Jurkat, Clone E6-1 (cell line): ENCODE data around the gene CACHD1.

Experiments used
- DNase-seq: peaks from one replicate; pipeline ENCODE4 v3.0.0-alpha.2; 2011; ENCODE audit warnings: low read depth, low spot score
- H3K4me3 ChIP-seq: 2 replicates; pipeline ENCODE4 v1.5.1; 2011; ENCODE audit warnings: mild to moderate bottlenecking, low read length, control low read depth, moderate library complexity

The CACHD1 gene

GRCh38 chr1:64515427-64515826 lies 45.5 kb downstream of the CACHD1 start:
- no peak overlapping the region for H3K4me3 ChIP-seq
- DNase-seq = no peak

GRCh38 chr1:64516301-64516700 lies 46.4 kb downstream of the CACHD1 start:
- DNase-seq = no peak
- H3K4me3 ChIP-seq = no peak overlapping the region

- no peak for DNase-seq
- H3K4me3 ChIP-seq = no peak overlapping the region
These were observed 47.1 kb downstream of the CACHD1 start for GRCh38 chr1:64516803-64517568.

- DNase-seq = no peak
- no peak overlapping the region for H3K4me3 ChIP-seq
These were observed 47.7 kb downstream of the CACHD1 start for GRCh38 chr1:64517640-64518039.

- H3K4me3 ChIP-seq = no peak overlapping the region
- DNase-seq = no peak
These were observed 49.0 kb downstream of the CACHD1 start for GRCh38 chr1:64518692-64519481.

GRCh38 chr1:64519901-64520300 lies 50.0 kb downstream of the CACHD1 start:
- no peak overlapping the region for H3K4me3 ChIP-seq
- no peak for DNase-seq

- H3K4me3 ChIP-seq = no peak overlapping the region
- DNase-seq = no peak
These were observed 52.8 kb downstream of the CACHD1 start for GRCh38 chr1:64522740-64523139.

GRCh38 chr1:64523413-64524337 lies 53.7 kb downstream of the CACHD1 start:
- no peak overlapping the region for H3K4me3 ChIP-seq
- DNase-seq = no peak

GRCh38 chr1:64524614-64525013 lies 54.7 kb downstream of the CACHD1 start:
- no peak overlapping the region for H3K4me3 ChIP-seq

GRCh38 chr1:64525116-64525686 lies 55.3 kb downstream of the CACHD1 start:
- H3K4me3 ChIP-seq = no peak overlapping the region
- DNase-seq = no peak

More at GRCh38 chr1:64524614-64525013, 54.7 kb downstream of the CACHD1 start:
- no peak for DNase-seq

- no peak overlapping the region for H3K4me3 ChIP-seq
- no peak for DNase-seq
These were observed 56.4 kb downstream of the CACHD1 start for GRCh38 chr1:64526312-64526711.

- no peak overlapping the region for H3K4me3 ChIP-seq
- DNase-seq = no peak
These were observed 57.2 kb downstream of the CACHD1 start for GRCh38 chr1:64527165-64527564.

GRCh38 chr1:64527786-64528185 lies 57.9 kb downstream of the CACHD1 start:
- no peak overlapping the region for H3K4me3 ChIP-seq
- DNase-seq = no peak

GRCh38 chr1:64530969-64531692 lies 61.2 kb downstream of the CACHD1 start:
- DNase-seq = no peak

GRCh38 chr1:64532646-64533045 lies 62.7 kb downstream of the CACHD1 start:
- H3K4me3 ChIP-seq = no peak overlapping the region
- DNase-seq = no peak

More at GRCh38 chr1:64530969-64531692, 61.2 kb downstream of the CACHD1 start:
- H3K4me3 ChIP-seq = no peak overlapping the region

- H3K4me3 ChIP-seq = no peak overlapping the region
- DNase-seq = no peak
These were observed 66.3 kb downstream of the CACHD1 start for GRCh38 chr1:64535938-64536835.

- no peak overlapping the region for H3K4me3 ChIP-seq
- DNase-seq = no peak
These were observed 67.0 kb downstream of the CACHD1 start for GRCh38 chr1:64536836-64537490.
